PC-3 (cell line): ENCODE results near the gene KIR2DL1. TPM values are rescaled to one million over a fixed set of nuclear protein-coding genes. Genes with fewer than 3 reads are reported as not detected.
"Not testable (repeated sequence)": the region's sequence is repeated elsewhere in the genome, so short reads cannot be mapped to it uniquely, and the experiment has no call there.

Experiments used
- ATAC-seq: fragments of 200-7000 bp; cut with Tn5 transposase; 2 replicates; pipeline ENCODE4 v1.9.1; 2020; ENCODE audit warnings: mild to moderate bottlenecking, moderate library complexity
- BruUV-seq: library from RNA; stranded (reverse); fragments of 400-500 nt; replicated peaks from 2 replicates; lab custom pipeline; 2021; lab: Mats Ljungman, UMichigan
- CTCF ChIA-PET: fragments of 300-600 bp; sonication (Branson Sonifier 250); formaldehyde crosslinking; loops from one replicate; lab custom pipeline; 2022; ENCODE audit warnings: antibody characterized with exemption; lab: Charles Lee
- POLR2A ChIA-PET: fragments of 300-600 bp; sonication (Branson Sonifier 250); formaldehyde crosslinking; loops from one replicate; lab custom pipeline; 2022; ENCODE audit warnings: antibody characterized with exemption; ENCODE audit not compliant: unreplicated experiment; lab: Charles Lee
- DNase-seq: peaks from one replicate; pipeline ENCODE4 v3.0.0-alpha.2; 2015
- H2AFZ ChIP-seq: fragments of 300-600 bp; sonication (generic); 2 replicates; pipeline ENCODE4 v1.6.0; 2016; ENCODE audit warnings: antibody characterized with exemption, low read length
- H3F3A ChIP-seq: fragments of 300-600 bp; sonication (generic); one replicate; pipeline ENCODE4 v1.6.0; 2017; ENCODE audit warnings: antibody characterized with exemption, low read length, control low read depth, mild to moderate bottlenecking; ENCODE audit not compliant: unreplicated experiment
- H3K27ac ChIP-seq: fragments of 300-600 bp; sonication (generic); 2 replicates; pipeline ENCODE4 v1.5.1; 2016; ENCODE audit warnings: mild to moderate bottlenecking, low read length
- H3K27me3 ChIP-seq: fragments of 300-600 bp; sonication (generic); 2 replicates; pipeline ENCODE4 v1.6.1; 2016; ENCODE audit warnings: low read length, mixed read lengths
- H3K36me3 ChIP-seq: fragments of 300-600 bp; sonication (generic); 2 replicates; pipeline ENCODE4 v1.6.1; 2016; ENCODE audit warnings: low read depth, mixed run types, low read length, mixed read lengths
- H3K4me1 ChIP-seq: fragments of 300-600 bp; sonication (generic); 2 replicates; pipeline ENCODE4 v1.5.1; 2016; ENCODE audit warnings: low read length; ENCODE audit not compliant: insufficient read depth
- H3K4me2 ChIP-seq: fragments of 300-600 bp; sonication (generic); 2 replicates; pipeline ENCODE4 v1.6.0; 2016; ENCODE audit warnings: low read length
- H3K4me3 ChIP-seq: fragments of 300-600 bp; sonication (generic); 2 replicates; pipeline ENCODE4 v1.5.1; 2016; ENCODE audit warnings: mild to moderate bottlenecking, low read length, mixed read lengths
- H3K79me2 ChIP-seq: fragments of 300-600 bp; sonication (generic); 2 replicates; pipeline ENCODE4 v1.6.1; 2017; ENCODE audit warnings: low read length, mixed read lengths
- H3K9ac ChIP-seq: fragments of 300-600 bp; sonication (generic); 2 replicates; pipeline ENCODE4 v1.6.0; 2016; ENCODE audit warnings: mild to moderate bottlenecking, low read length
- H3K9me2 ChIP-seq: fragments of 300-600 bp; sonication (generic); replicated peaks from 2 replicates; pipeline ENCODE4 v1.6.1; 2016; ENCODE audit warnings: mixed run types, low read length, mixed read lengths
- H3K9me3 ChIP-seq: fragments of 300-600 bp; sonication (generic); 2 replicates; pipeline ENCODE4 v1.6.1; 2016; ENCODE audit warnings: low read length, mixed read lengths
- H4K20me1 ChIP-seq: fragments of 300-600 bp; sonication (generic); 2 replicates; pipeline ENCODE4 v1.6.1; 2016; ENCODE audit warnings: low read length, mixed read lengths
- CTCF ChIP-seq: fragments of 300-600 bp; sonication (generic); conservative IDR thresholded peaks from 2 replicates; pipeline ENCODE4 v1.5.1; 2017; ENCODE audit warnings: antibody characterized with exemption, low read depth, mild to moderate bottlenecking, low read length
- EZH2 ChIP-seq: fragments of 300-600 bp; sonication (generic); IDR thresholded peaks from one replicate; pipeline ENCODE4 v1.6.1; 2017; ENCODE audit warnings: antibody characterized with exemption, mild to moderate bottlenecking, low read length; ENCODE audit not compliant: unreplicated experiment
- EZH2phosphoT487 ChIP-seq: fragments of 300-600 bp; sonication (generic); IDR thresholded peaks from 2 replicates; pipeline ENCODE4 v1.6.1; 2018; ENCODE audit warnings: mild to moderate bottlenecking, antibody characterized with exemption, low read length, borderline replicate concordance
- intact Hi-C: fragments of 100-400 bp; cut with micrococcal nuclease; formaldehyde crosslinking; loops from 2 replicates; pipeline ENCODE4 v1.9.0; 2023
- total RNA-seq: library from RNA; depleted of rRNA; stranded (reverse); fragments of >200 nt; gene quantifications from 2 replicates; pipeline ENCODE4 v1.2.3, GENCODE V29; 2014

The KIR2DL1 gene
- total RNA-seq, 1 experiment from 2014 or later = not detected

GRCh38 chr19:54817670-54818536 is 48.3 kb downstream of the KIR2DL1 start:
- Histone ChIP-seq H3F3A (no peaks in the 10 kb centered on the region), H3K79me2 (no peaks in the 10 kb centered on the region), H3K4me1 (no peaks in the 10 kb centered on the region), H4K20me1 (no peaks in the 10 kb centered on the region), H3K4me3 (no peak overlapping the region), H3K27ac (no peak overlapping the region), H3K27me3 (peaks cover 37% of the 10 kb centered on the region), H3K9ac (no peak overlapping the region), H3K36me3 (no peaks in the 10 kb centered on the region), H3K4me2 (no peak overlapping the region), H2AFZ (no peak overlapping the region), H3K9me3 (no peaks in the 10 kb centered on the region), H3K9me2 (no peaks in the 10 kb centered on the region)
- ChIA-PET CTCF (no interaction called here), POLR2A (no interaction called here)
- intact Hi-C loops = no loop called here
- BruUV-seq = no TSS peak
- TF ChIP-seq EZH2 (no peak), CTCF (no peak), EZH2phosphoT487 (no peak)
- no peak for ATAC-seq
- DNase-seq = no peak

GRCh38 chr19:54824416-54824815 is 54.8 kb downstream of the KIR2DL1 start:
- ATAC-seq, H3K4me3 ChIP-seq, POLR2A ChIA-PET, H3K9me3 ChIP-seq, H3K9ac ChIP-seq, BruUV-seq, H4K20me1 ChIP-seq, H3K27ac ChIP-seq, DNase-seq, H3K9me2 ChIP-seq, H3K79me2 ChIP-seq, H3K4me1 ChIP-seq, H3K4me2 ChIP-seq, intact Hi-C loops, H2AFZ ChIP-seq, H3K36me3 ChIP-seq, CTCF ChIA-PET, H3F3A ChIP-seq: not testable (repeated sequence)
- H3K27me3 ChIP-seq = peaks cover 28% of the 10 kb centered on the region

GRCh38 chr19:54825326-54825725 is 55.7 kb downstream of the KIR2DL1 start:
- ATAC-seq, CTCF ChIA-PET, H3K4me2 ChIP-seq, BruUV-seq, H3F3A ChIP-seq, POLR2A ChIA-PET, H3K36me3 ChIP-seq, H3K9ac ChIP-seq, H2AFZ ChIP-seq, H3K4me1 ChIP-seq, DNase-seq, H4K20me1 ChIP-seq, H3K9me2 ChIP-seq, H3K27ac ChIP-seq, intact Hi-C loops, H3K9me3 ChIP-seq, H3K4me3 ChIP-seq, H3K79me2 ChIP-seq: not testable (repeated sequence)
- H3K27me3 ChIP-seq = peaks cover 27% of the 10 kb centered on the region

GRCh38 chr19:54828064-54828463 is 58.5 kb downstream of the KIR2DL1 start:
- CTCF ChIA-PET, H3K27ac ChIP-seq, H3K9me3 ChIP-seq, H3K79me2 ChIP-seq, BruUV-seq, H3K4me1 ChIP-seq, H3K4me3 ChIP-seq, H4K20me1 ChIP-seq, H3K4me2 ChIP-seq, H3K36me3 ChIP-seq, H3K9me2 ChIP-seq, H3F3A ChIP-seq, H3K9ac ChIP-seq, intact Hi-C loops, H2AFZ ChIP-seq, ATAC-seq, POLR2A ChIA-PET, DNase-seq: not testable (repeated sequence)
- H3K27me3 ChIP-seq = peaks cover 14% of the 10 kb centered on the region; the same call in 1 of the 2 replicates

GRCh38 chr19:54832496-54832895 is 62.9 kb downstream of the KIR2DL1 start, which contains the start of gene KIR2DS4:
Gene KIR2DS4 (plus strand): TSS chr19:54832676.
- ATAC-seq, H2AFZ ChIP-seq, POLR2A ChIA-PET, DNase-seq, H3K9me2 ChIP-seq, H3K27ac ChIP-seq, H4K20me1 ChIP-seq, H3K79me2 ChIP-seq, H3K4me2 ChIP-seq, intact Hi-C loops, H3F3A ChIP-seq, H3K9me3 ChIP-seq, BruUV-seq, H3K4me1 ChIP-seq, H3K4me3 ChIP-seq, H3K9ac ChIP-seq, H3K36me3 ChIP-seq, CTCF ChIA-PET, H3K27me3 ChIP-seq: not testable (repeated sequence)
